Gastroesophageal sphincter (tissue), 3 donors: ENCODE results near the gene ABAT.

Source experiments
- CTCF ChIP-seq, 4 experiments: fragments of 200-600 bp in 2 of 4; fragments of 450-650 bp in 2 of 4; sonication (generic) in 1 of 4; IDR thresholded peaks; one replicate each; pipeline ENCODE4 v1.5.1; 2017 to 2019; ENCODE audit warnings: antibody characterized with exemption in 4 of 4, mild to moderate bottlenecking in 2 of 4, moderate library complexity in 2 of 4
- EP300 ChIP-seq: sonication (generic); formaldehyde crosslinking; IDR thresholded peaks from one replicate; pipeline ENCODE4 v1.6.1; 2017; ENCODE audit warnings: antibody characterized with exemption, mild to moderate bottlenecking
- POLR2A ChIP-seq, 2 donors: fragments of 450-650 bp; IDR thresholded peaks; one replicate each; pipeline ENCODE4 v1.6.1; 2017; ENCODE audit warnings: antibody characterized with exemption in 2 of 2, mild to moderate bottlenecking in 2 of 2, moderate library complexity in 1 of 2
- POLR2AphosphoS5 ChIP-seq: sonication (generic); formaldehyde crosslinking; IDR thresholded peaks from one replicate; pipeline ENCODE4 v1.6.1; 2017; ENCODE audit warnings: antibody characterized with exemption

- TF ChIP-seq POLR2A (IDR thresholded peaks at IDR 0.05) (no peak), CTCF (IDR thresholded peaks at IDR 0.05) (no peak), POLR2AphosphoS5 (no peak), EP300 (no peak)
Measured at GRCh38 chr16:8685617-8686016, 11.2 kb downstream of the ABAT start.
